GM21423 (cell line): ENCODE results near the gene SLC49A4.
"Not testable (repeated sequence)": the region's sequence is repeated elsewhere in the genome, so short reads cannot be mapped to it uniquely, and the experiment has no call there.

Source experiments
- ATAC-seq: cut with Tn5 transposase; IDR thresholded peaks from one replicate; pipeline ENCODE4 v1.9.1; 2021; ENCODE audit warnings: mild to moderate bottlenecking, moderate library complexity; ENCODE audit not compliant: unreplicated experiment

The SLC49A4 gene

GRCh38 chr3:122794779-122795673 lies at the start of gene SLC49A4:
TSS of gene SLC49A4 (plus strand) at chr3:122795069. CDS start at chr3:122795193, 124 bp downstream.
- ATAC-seq = peak; percentile 70

GRCh38 chr3:122745369-122746021 lies 49.4 kb upstream of the SLC49A4 start:
- no peak for ATAC-seq

- ATAC-seq = not testable (repeated sequence)
These were observed 47.6 kb upstream of the SLC49A4 start for GRCh38 chr3:122747295-122747694.

GRCh38 chr3:122748347-122748746 lies 46.5 kb upstream of the SLC49A4 start:
- no peak for ATAC-seq

GRCh38 chr3:122754929-122755328 lies 39.9 kb upstream of the SLC49A4 start:
- ATAC-seq = no peak

- ATAC-seq = no peak
These were observed 39.4 kb upstream of the SLC49A4 start for GRCh38 chr3:122755491-122755890.

- ATAC-seq = no peak
These were observed 35.9 kb upstream of the SLC49A4 start for GRCh38 chr3:122758877-122759560.

- no peak for ATAC-seq
These were observed 34.2 kb upstream of the SLC49A4 start for GRCh38 chr3:122760453-122761271.

GRCh38 chr3:122766430-122766829 lies 28.4 kb upstream of the SLC49A4 start:
- ATAC-seq = no peak

- ATAC-seq = no peak
These were observed 27.1 kb upstream of the SLC49A4 start for GRCh38 chr3:122767540-122768372.

GRCh38 chr3:122770521-122771202 lies 24.2 kb upstream of the SLC49A4 start:
- no peak for ATAC-seq

GRCh38 chr3:122772827-122773226 lies 22.0 kb upstream of the SLC49A4 start:
- ATAC-seq = no peak

- ATAC-seq = no peak
These were observed 20.8 kb upstream of the SLC49A4 start for GRCh38 chr3:122773944-122774509.

- ATAC-seq = no peak
These were observed 20.3 kb upstream of the SLC49A4 start for GRCh38 chr3:122774564-122774963.

- no peak for ATAC-seq
These were observed 18.0 kb upstream of the SLC49A4 start for GRCh38 chr3:122776675-122777468.

GRCh38 chr3:122777563-122777962 lies 17.3 kb upstream of the SLC49A4 start:
- ATAC-seq = no peak

- ATAC-seq = no peak
These were observed 12.1 kb upstream of the SLC49A4 start for GRCh38 chr3:122782804-122783203.

- no peak for ATAC-seq
These were observed 10.4 kb upstream of the SLC49A4 start for GRCh38 chr3:122784436-122784835.
